ENCODE results near the gene CCDC102A.
"Not testable (repeated sequence)": the region's sequence is repeated elsewhere in the genome, so short reads cannot be mapped to it uniquely, and the experiment has no call there.

CCDC102A gene

GRCh38 chr16:57536306-57537193 is at the start of gene CCDC102A:
Gene CCDC102A, minus strand, starts transcription at chr16:57536571. Its CDS starts 7,394 bp downstream, at chr16:57529177.
- no peak for DNase-seq (ENCODE audit: low spot score)

- DNase-seq (ENCODE audit: low spot score) = no peak
Observed at GRCh38 chr16:57585051-57585687, 48.8 kb upstream of the CCDC102A start.

GRCh38 chr16:57579361-57579665 is 42.9 kb upstream of the CCDC102A start:
- no peak for DNase-seq (ENCODE audit: low spot score)

- no peak for DNase-seq (ENCODE audit: low spot score)
Observed at GRCh38 chr16:57578521-57579360, 42.4 kb upstream of the CCDC102A start.

- no peak for DNase-seq (ENCODE audit: low spot score)
Observed at GRCh38 chr16:57577691-57578224, 41.4 kb upstream of the CCDC102A start.

- DNase-seq (ENCODE audit: low spot score) = no peak
Observed at GRCh38 chr16:57577214-57577613, 40.8 kb upstream of the CCDC102A start.

GRCh38 chr16:57576429-57576870 is 40.1 kb upstream of the CCDC102A start:
- peak; percentile 60 for DNase-seq (ENCODE audit: low spot score)

- DNase-seq (ENCODE audit: low spot score) = no peak
Observed at GRCh38 chr16:57575468-57576277, 39.3 kb upstream of the CCDC102A start.

- DNase-seq (ENCODE audit: low spot score) = no peak
Observed at GRCh38 chr16:57574646-57575467, 38.5 kb upstream of the CCDC102A start.

GRCh38 chr16:57574086-57574485 is 37.7 kb upstream of the CCDC102A start:
- DNase-seq (ENCODE audit: low spot score) = no peak

GRCh38 chr16:57572978-57573728 is 36.8 kb upstream of the CCDC102A start:
- no peak for DNase-seq (ENCODE audit: low spot score)

GRCh38 chr16:57571098-57571497 is 34.7 kb upstream of the CCDC102A start:
- DNase-seq (ENCODE audit: low spot score) = no peak

GRCh38 chr16:57570301-57571070 is 34.1 kb upstream of the CCDC102A start:
- DNase-seq (ENCODE audit: low spot score) = no peak

- DNase-seq (ENCODE audit: low spot score) = no peak
Observed at GRCh38 chr16:57569306-57569946, 33.1 kb upstream of the CCDC102A start.

GRCh38 chr16:57568772-57569171 is 32.4 kb upstream of the CCDC102A start:
- not testable (repeated sequence) for DNase-seq (ENCODE audit: low spot score)

GRCh38 chr16:57568173-57568678 is 31.9 kb upstream of the CCDC102A start:
- DNase-seq (ENCODE audit: low spot score) = no peak

GRCh38 chr16:57567691-57568090 is 31.3 kb upstream of the CCDC102A start:
- no peak for DNase-seq (ENCODE audit: low spot score)

- no peak for DNase-seq (ENCODE audit: low spot score)
Observed at GRCh38 chr16:57566436-57566835, 30.1 kb upstream of the CCDC102A start.
